SK-N-SH (cell line): ENCODE data around the gene ST6GALNAC5. TPM values are rescaled to one million over a fixed set of nuclear protein-coding genes. Genes with fewer than 3 reads are reported as not detected.

Source experiments
- CTCF ChIA-PET: fragments of 300-600, 350-600 bp; formaldehyde crosslinking; extraction: SDS; loops from one replicate; lab custom pipeline; 2021; lab: Yijun Ruan, JAX
- POLR2A ChIA-PET: fragments of 350-600 bp; sonication (Branson Sonifier 250); formaldehyde crosslinking; extraction: SDS; loops from one replicate; lab custom pipeline; 2020; ENCODE audit warnings: antibody characterized with exemption, inconsistent platforms; lab: Yijun Ruan, JAX
- DNase-seq: peaks from one replicate; pipeline ENCODE4 v3.0.0; 2012
- H2AFZ ChIP-seq: fragments of 200-600 bp; sonication (generic); 2 replicates; pipeline ENCODE4 v1.8.1; 2016; ENCODE audit warnings: antibody characterized with exemption, mild to moderate bottlenecking, low read depth
- H3F3A ChIP-seq: fragments of 200-600 bp; sonication (generic); replicated peaks from 2 replicates; pipeline ENCODE3; 2016; ENCODE audit warnings: antibody characterized with exemption, mild to moderate bottlenecking; ENCODE audit not compliant: insufficient read depth
- H3K27ac ChIP-seq, 2 experiments: fragments of 200-500 bp in 1 of 2; fragments of 200-600 bp in 1 of 2; sonication (Bioruptor generic) in 1 of 2; sonication (generic), shearing (Covaris generic) in 1 of 2; 2 replicates each; pipeline versions ENCODE4 v1.5.1 to v1.6.1; 2014 to 2016; ENCODE audit warnings: low read depth in 2 of 2, inconsistent platforms in 1 of 2, low read length in 1 of 2, mild to moderate bottlenecking in 1 of 2, mixed read lengths in 1 of 2
- H3K27me3 ChIP-seq: fragments of 200-600 bp; sonication (generic), shearing (Covaris generic); 2 replicates; pipeline ENCODE4 v1.6.1; 2016; ENCODE audit warnings: mixed run types; ENCODE audit not compliant: insufficient read depth
- H3K36me3 ChIP-seq, 2 experiments: fragments of 200-500 bp in 1 of 2; fragments of 200-600 bp in 1 of 2; sonication (Bioruptor generic) in 1 of 2; sonication (generic) in 1 of 2; replicated peaks in 1 of 2; 2 replicates each; pipeline versions ENCODE3 to v1.5.1; 2014 to 2016; ENCODE audit warnings: low read length in 1 of 2, mild to moderate bottlenecking in 1 of 2; ENCODE audit not compliant: insufficient read depth in 2 of 2, control insufficient read depth in 1 of 2
- H3K4me1 ChIP-seq, 2 experiments: fragments of 200-500 bp in 1 of 2; fragments of 200-600 bp in 1 of 2; sonication (Bioruptor generic) in 1 of 2; sonication (generic), shearing (Covaris generic) in 1 of 2; 2 replicates each; pipeline versions ENCODE4 v1.5.1 to v1.6.1; 2014 to 2016; ENCODE audit warnings: low read depth in 1 of 2, low read length in 1 of 2, mixed run types in 1 of 2; ENCODE audit not compliant: insufficient read depth in 2 of 2, control insufficient read depth in 1 of 2
- H3K4me2 ChIP-seq: fragments of 200-600 bp; sonication (generic), shearing (Covaris generic); 2 replicates; pipeline ENCODE4 v1.6.1; 2017; ENCODE audit warnings: mixed run types
- H3K4me3 ChIP-seq, 2 experiments: fragments of 200-500 bp in 1 of 2; fragments of 200-600 bp in 1 of 2; sonication (Bioruptor generic) in 1 of 2; sonication (generic), shearing (Covaris generic) in 1 of 2; 2 replicates each; pipeline versions ENCODE4 v1.5.1 to v1.8.1; 2014 to 2016; ENCODE audit warnings: low read depth in 2 of 2, inconsistent platforms in 1 of 2, low read length in 1 of 2, mild to moderate bottlenecking in 1 of 2, mixed read lengths in 1 of 2, moderate library complexity in 1 of 2
- H3K79me2 ChIP-seq: fragments of 200-600 bp; sonication (generic); 2 replicates; pipeline ENCODE4 v1.8.1; 2017; ENCODE audit warnings: mild to moderate bottlenecking; ENCODE audit not compliant: insufficient read depth
- H3K9ac ChIP-seq: fragments of 200-600 bp; sonication (generic); 2 replicates; pipeline ENCODE4 v1.6.1; 2017; ENCODE audit warnings: mixed run types
- H3K9me2 ChIP-seq: fragments of 200-600 bp; sonication (generic); 2 replicates; pipeline ENCODE4 v1.6.1; 2017; ENCODE audit warnings: mixed run types
- H3K9me3 ChIP-seq: fragments of 200-600 bp; sonication (generic); 2 replicates; pipeline ENCODE4 v1.6.1; 2017; ENCODE audit warnings: mixed run types, mild to moderate bottlenecking, moderate library complexity
- H4K20me1 ChIP-seq: fragments of 200-600 bp; sonication (generic); 2 replicates; pipeline ENCODE4 v1.6.1; 2017; ENCODE audit warnings: mild to moderate bottlenecking, mixed run types; ENCODE audit not compliant: insufficient read depth
- EZH2phosphoT487 ChIP-seq: fragments of 200-600 bp; sonication (generic); IDR thresholded peaks from 2 replicates; pipeline ENCODE4 v1.6.1; 2017; ENCODE audit warnings: low read depth, mixed run types, mild to moderate bottlenecking, antibody characterized with exemption, moderate library complexity, borderline replicate concordance
- FOSL2 ChIP-seq: IDR thresholded peaks from 2 replicates; pipeline ENCODE4 v1.4.0; 2012; ENCODE audit warnings: low read depth, mild to moderate bottlenecking, moderate library complexity, borderline replicate concordance
- FOXJ3 ChIP-seq: sonication (generic); formaldehyde crosslinking; IDR thresholded peaks from 2 replicates; pipeline ENCODE4 v1.5.1; 2020; ENCODE audit warnings: mild to moderate bottlenecking, missing genetic modification reagents
- JUND ChIP-seq: IDR thresholded peaks from 2 replicates; pipeline ENCODE4 v1.4.0; 2012
- NFIC ChIP-seq: IDR thresholded peaks from 2 replicates; pipeline ENCODE4 v1.4.0; 2012; ENCODE audit warnings: borderline replicate concordance
- RAD21 ChIP-seq: IDR thresholded peaks from 2 replicates; pipeline ENCODE4 v1.6.1; 2012; ENCODE audit warnings: mild to moderate bottlenecking, low read length
- RXRA ChIP-seq: IDR thresholded peaks from 2 replicates; pipeline ENCODE4 v1.4.0; 2012; ENCODE audit warnings: low read depth, mild to moderate bottlenecking, borderline replicate concordance
- SIN3A ChIP-seq: IDR thresholded peaks from 2 replicates; pipeline ENCODE4 v1.6.1; 2012; ENCODE audit warnings: low read depth, mild to moderate bottlenecking, low read length, moderate library complexity, borderline replicate concordance
- TAF1 ChIP-seq: IDR thresholded peaks from 2 replicates; pipeline ENCODE4 v1.6.1; 2012; ENCODE audit warnings: low read depth, mild to moderate bottlenecking, low read length, moderate library complexity, borderline replicate concordance
- TCF12 ChIP-seq: IDR thresholded peaks from 2 replicates; pipeline ENCODE4 v1.4.0; 2012
- YY1 ChIP-seq: IDR thresholded peaks from 2 replicates; pipeline ENCODE4 v1.4.0; 2012; ENCODE audit warnings: low read depth, mild to moderate bottlenecking
- WGBS: methylation state at CpG from one replicate; pipeline ENCODE4 v1.1.6; 2017; ENCODE audit warnings: low lambda C conversion rate; 5-methylcytosine and 5-hydroxymethylcytosine counted together
- polyA plus RNA-seq, 3 experiments: library from polyadenylated mRNA; depleted of rRNA; stranded (reverse); fragments of >200 nt; gene quantifications; 2 replicates each; pipeline ENCODE4 v1.2.3, GENCODE V29; 2012
- TF ChIP-seq, protein P1 (sequence below): fragments of 200-600 bp; sonication (generic); IDR thresholded peaks from 2 replicates; pipeline ENCODE4 v1.6.1; 2017; ENCODE audit warnings: antibody characterized with exemption, mild to moderate bottlenecking, moderate library complexity
- TF ChIP-seq, protein P2 (sequence below): IDR thresholded peaks from 2 replicates; pipeline ENCODE4; 2012
- TF ChIP-seq, protein P3 (sequence below): IDR thresholded peaks from 2 replicates; pipeline ENCODE4 v1.4.0; 2012; ENCODE audit warnings: low read depth, borderline replicate concordance
- TF ChIP-seq, protein P4 (sequence below): fragments of 150-350 bp; IDR thresholded peaks from 2 replicates; pipeline ENCODE4 v1.6.1; 2016; ENCODE audit warnings: mild to moderate bottlenecking, low read depth, low read length

Gene ST6GALNAC5
- polyA plus RNA-seq, 1 of the 3 experiments (the other 2 are of a cell fraction) = 10.6 TPM

DNA sequence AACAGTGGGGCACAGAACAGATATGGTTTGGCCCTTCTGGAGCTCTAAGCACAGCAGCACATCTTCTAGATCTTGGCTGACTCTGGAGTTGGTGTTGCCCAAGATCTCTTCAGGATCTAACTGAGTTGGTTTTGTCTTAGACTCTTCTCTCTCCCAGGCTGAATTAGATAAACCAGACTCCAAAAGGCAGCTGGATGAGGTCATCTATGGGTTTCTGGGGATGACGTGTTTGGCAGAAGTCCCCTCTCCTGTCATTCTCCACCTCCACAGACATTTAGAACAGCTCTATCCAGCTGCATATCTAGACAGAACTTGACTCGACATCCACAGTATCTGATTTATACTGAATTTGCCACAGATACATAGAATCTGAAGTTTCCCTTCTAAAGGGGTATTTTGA is 75.3 kb downstream of the ST6GALNAC5 start:
- no peaks in the 10 kb centered on the region for H3K27me3 ChIP-seq
- ChIA-PET POLR2A (no interaction called here), CTCF (no interaction called here)
- 59% methylated on average over 2 of the region's 2 CpGs for WGBS
- H3K4me1 ChIP-seq = peaks cover 0 to 9% of the 10 kb centered on the region in 2 experiments; a peak in 2 of 4 replicates
- TF ChIP-seq, protein P1, sequence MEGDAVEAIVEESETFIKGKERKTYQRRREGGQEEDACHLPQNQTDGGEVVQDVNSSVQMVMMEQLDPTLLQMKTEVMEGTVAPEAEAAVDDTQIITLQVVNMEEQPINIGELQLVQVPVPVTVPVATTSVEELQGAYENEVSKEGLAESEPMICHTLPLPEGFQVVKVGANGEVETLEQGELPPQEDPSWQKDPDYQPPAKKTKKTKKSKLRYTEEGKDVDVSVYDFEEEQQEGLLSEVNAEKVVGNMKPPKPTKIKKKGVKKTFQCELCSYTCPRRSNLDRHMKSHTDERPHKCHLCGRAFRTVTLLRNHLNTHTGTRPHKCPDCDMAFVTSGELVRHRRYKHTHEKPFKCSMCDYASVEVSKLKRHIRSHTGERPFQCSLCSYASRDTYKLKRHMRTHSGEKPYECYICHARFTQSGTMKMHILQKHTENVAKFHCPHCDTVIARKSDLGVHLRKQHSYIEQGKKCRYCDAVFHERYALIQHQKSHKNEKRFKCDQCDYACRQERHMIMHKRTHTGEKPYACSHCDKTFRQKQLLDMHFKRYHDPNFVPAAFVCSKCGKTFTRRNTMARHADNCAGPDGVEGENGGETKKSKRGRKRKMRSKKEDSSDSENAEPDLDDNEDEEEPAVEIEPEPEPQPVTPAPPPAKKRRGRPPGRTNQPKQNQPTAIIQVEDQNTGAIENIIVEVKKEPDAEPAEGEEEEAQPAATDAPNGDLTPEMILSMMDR = no peak
- TF ChIP-seq RAD21 (no peak), TAF1 (no peak), NFIC (peak; percentile 60), RXRA (peak; percentile 42; the same call in 1 of the 2 replicates), JUND (peak; percentile 46), FOSL2 (0 out of 2 replicates have a peak, but pooled peaks have one; percentile 13), TCF12 (peak; percentile 68)
- TF ChIP-seq, protein P2, sequence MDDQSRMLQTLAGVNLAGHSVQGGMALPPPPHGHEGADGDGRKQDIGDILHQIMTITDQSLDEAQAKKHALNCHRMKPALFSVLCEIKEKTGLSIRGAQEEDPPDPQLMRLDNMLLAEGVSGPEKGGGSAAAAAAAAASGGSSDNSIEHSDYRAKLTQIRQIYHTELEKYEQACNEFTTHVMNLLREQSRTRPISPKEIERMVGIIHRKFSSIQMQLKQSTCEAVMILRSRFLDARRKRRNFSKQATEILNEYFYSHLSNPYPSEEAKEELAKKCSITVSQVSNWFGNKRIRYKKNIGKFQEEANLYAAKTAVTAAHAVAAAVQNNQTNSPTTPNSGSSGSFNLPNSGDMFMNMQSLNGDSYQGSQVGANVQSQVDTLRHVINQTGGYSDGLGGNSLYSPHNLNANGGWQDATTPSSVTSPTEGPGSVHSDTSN = peak; percentile 79
- H3F3A ChIP-seq = peaks cover 4% of the 10 kb centered on the region
- H3K36me3 ChIP-seq = no peaks in the 10 kb centered on the region
- H3K9me3 ChIP-seq = no peaks in the 10 kb centered on the region
- H3K27ac ChIP-seq = peak overlapping the region in 1 of 2 experiments; percentile 29; a peak in 2 of 4 replicates
- H3K9ac ChIP-seq = no peak overlapping the region
- no peaks in the 10 kb centered on the region for H3K79me2 ChIP-seq
- DNase-seq = no peak
- no peaks in the 10 kb centered on the region for H4K20me1 ChIP-seq
- H3K4me3 ChIP-seq = no peak overlapping the region
- H2AFZ ChIP-seq = no peak overlapping the region
- H3K9me2 ChIP-seq = no peaks in the 10 kb centered on the region
- H3K4me2 ChIP-seq = no peak overlapping the region

DNA sequence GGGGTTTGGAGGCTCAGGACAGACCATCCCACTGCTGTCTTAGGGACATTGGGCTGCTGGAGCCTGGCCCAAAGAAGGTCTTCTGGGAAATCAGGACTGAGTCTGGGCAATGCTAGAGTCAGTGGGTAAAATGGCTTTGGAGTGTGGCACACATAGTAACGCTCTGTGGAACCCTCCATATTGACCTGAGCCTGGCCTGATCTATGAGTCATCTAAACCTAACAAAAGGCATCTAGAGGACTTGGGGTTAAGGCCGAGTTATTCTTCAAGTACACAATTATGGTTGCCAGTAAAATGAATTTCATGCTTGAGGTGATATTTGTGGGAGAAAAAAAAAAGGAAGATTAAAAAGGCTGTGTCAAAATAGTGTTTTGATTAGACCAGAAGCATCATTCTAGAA is 77.7 kb downstream of the ST6GALNAC5 start:
- Histone ChIP-seq H3K27me3 (no peaks in the 10 kb centered on the region), H3K79me2 (no peaks in the 10 kb centered on the region), H3K9me3 (no peaks in the 10 kb centered on the region), H3K4me3 (no peak overlapping the region), H3K36me3 (no peaks in the 10 kb centered on the region), H3K9me2 (no peaks in the 10 kb centered on the region), H3F3A (no peaks in the 10 kb centered on the region), H3K9ac (no peak overlapping the region), H4K20me1 (no peaks in the 10 kb centered on the region), H3K4me2 (no peak overlapping the region), H2AFZ (no peak overlapping the region; the same call in 1 of the 2 replicates), H3K4me1 (no peaks in the 10 kb centered on the region; a peak in 2 of 4 replicates), H3K27ac (peak overlapping the region in 1 of 2 experiments; percentile 51; a peak in 2 of 4 replicates)
- ChIA-PET CTCF (no interaction called here), POLR2A (no interaction called here)
- TF ChIP-seq, protein P3, sequence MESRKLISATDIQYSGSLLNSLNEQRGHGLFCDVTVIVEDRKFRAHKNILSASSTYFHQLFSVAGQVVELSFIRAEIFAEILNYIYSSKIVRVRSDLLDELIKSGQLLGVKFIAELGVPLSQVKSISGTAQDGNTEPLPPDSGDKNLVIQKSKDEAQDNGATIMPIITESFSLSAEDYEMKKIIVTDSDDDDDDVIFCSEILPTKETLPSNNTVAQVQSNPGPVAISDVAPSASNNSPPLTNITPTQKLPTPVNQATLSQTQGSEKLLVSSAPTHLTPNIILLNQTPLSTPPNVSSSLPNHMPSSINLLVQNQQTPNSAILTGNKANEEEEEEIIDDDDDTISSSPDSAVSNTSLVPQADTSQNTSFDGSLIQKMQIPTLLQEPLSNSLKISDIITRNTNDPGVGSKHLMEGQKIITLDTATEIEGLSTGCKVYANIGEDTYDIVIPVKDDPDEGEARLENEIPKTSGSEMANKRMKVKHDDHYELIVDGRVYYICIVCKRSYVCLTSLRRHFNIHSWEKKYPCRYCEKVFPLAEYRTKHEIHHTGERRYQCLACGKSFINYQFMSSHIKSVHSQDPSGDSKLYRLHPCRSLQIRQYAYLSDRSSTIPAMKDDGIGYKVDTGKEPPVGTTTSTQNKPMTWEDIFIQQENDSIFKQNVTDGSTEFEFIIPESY = no peak
- TF ChIP-seq YY1 (no peak), RXRA (no peak), FOXJ3 (CRISPR knock-in tag) (no peak), SIN3A (no peak), EZH2phosphoT487 (no peak)
- TF ChIP-seq, protein P4, sequence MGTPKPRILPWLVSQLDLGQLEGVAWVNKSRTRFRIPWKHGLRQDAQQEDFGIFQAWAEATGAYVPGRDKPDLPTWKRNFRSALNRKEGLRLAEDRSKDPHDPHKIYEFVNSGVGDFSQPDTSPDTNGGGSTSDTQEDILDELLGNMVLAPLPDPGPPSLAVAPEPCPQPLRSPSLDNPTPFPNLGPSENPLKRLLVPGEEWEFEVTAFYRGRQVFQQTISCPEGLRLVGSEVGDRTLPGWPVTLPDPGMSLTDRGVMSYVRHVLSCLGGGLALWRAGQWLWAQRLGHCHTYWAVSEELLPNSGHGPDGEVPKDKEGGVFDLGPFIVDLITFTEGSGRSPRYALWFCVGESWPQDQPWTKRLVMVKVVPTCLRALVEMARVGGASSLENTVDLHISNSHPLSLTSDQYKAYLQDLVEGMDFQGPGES = no peak
- TF ChIP-seq, protein P1 = no peak
- TF ChIP-seq, protein P2 = no peak
- no peak for DNase-seq
- WGBS = 77% methylated on average over 2 of the region's 2 CpGs
